ENCODE data around the gene ADGRG1. TPM values are rescaled to one million over a fixed set of nuclear protein-coding genes. Genes with fewer than 3 reads are reported as not detected.

Gene ADGRG1
- total and polyA plus RNA-seq, 12 donors = 11.1 to 46.3 (median 19.0) TPM

GRCh38 chr16:57633383-57634064 is 5.1 kb downstream of the ADGRG1 start:
- 86 to 89% methylated on average over 11 of the region's 11 CpGs for WGBS, 2 donors
- H3K9me3 ChIP-seq = no peaks in the 10 kb centered on the region
- peak overlapping the region in 1 of 10 donors; percentile 25 for H3K4me3 ChIP-seq
- TF ChIP-seq CTCF (IDR thresholded peaks at IDR 0.05) = no peak
- H3K36me3 ChIP-seq = no peaks in the 10 kb centered on the region
- peaks cover 0 to 20% (median 0%) of the 10 kb centered on the region in 7 donors for H3K27me3 ChIP-seq
- peak overlapping the region in 9 of 10 donors; percentile 39 to 92 (median 84) for H3K27ac ChIP-seq
- peaks cover 19 to 79% (median 73%) of the 10 kb centered on the region in 9 donors for H3K4me1 ChIP-seq
- DNase-seq (no peak), ATAC-seq (no peak)
- intact Hi-C loops (cut with DNase I) = no loop called here

- no peaks in the 10 kb centered on the region for H3K9me3 ChIP-seq
- no peak overlapping the region for H3K4me3 ChIP-seq
- H3K27me3 ChIP-seq = peaks cover 0 to 16% (median 0%) of the 10 kb centered on the region in 7 donors
- ATAC-seq = no peak
- no peak for TF ChIP-seq CTCF (IDR thresholded peaks at IDR 0.05)
- peaks cover 21 to 84% (median 78%) of the 10 kb centered on the region in 9 donors for H3K4me1 ChIP-seq
- no peak for DNase-seq
- intact Hi-C loops (cut with DNase I) = no loop called here
- 67 to 75% methylated on average over 4 of the region's 4 CpGs for WGBS, 2 donors
- H3K36me3 ChIP-seq = no peaks in the 10 kb centered on the region
- peak overlapping the region in 9 of 10 donors; percentile 39 to 92 (median 84) for H3K27ac ChIP-seq
Measured at GRCh38 chr16:57634171-57634570, 5.7 kb downstream of the ADGRG1 start.

GRCh38 chr16:57635266-57636097 is 7.1 kb downstream of the ADGRG1 start:
- no peaks in the 10 kb centered on the region for H3K36me3 ChIP-seq
- peak overlapping the region; percentile 72 to 92 (median 85) for H3K27ac ChIP-seq
- intact Hi-C loops (cut with DNase I) = no loop called here
- 66 to 69% methylated on average over 16 of the region's 16 CpGs for WGBS, 2 donors
- no peaks in the 10 kb centered on the region for H3K9me3 ChIP-seq
- ATAC-seq (no peak), DNase-seq (no peak)
- peaks cover 23 to 98% (median 78%) of the 10 kb centered on the region in 9 donors for H3K4me1 ChIP-seq
- peaks cover 0 to 11% (median 0%) of the 10 kb centered on the region in 7 donors for H3K27me3 ChIP-seq
- H3K4me3 ChIP-seq = peak overlapping the region in 1 of 10 donors; percentile 5
- TF ChIP-seq CTCF (IDR thresholded peaks at IDR 0.05) = no peak

GRCh38 chr16:57636184-57636583 is 7.8 kb downstream of the ADGRG1 start:
- peaks cover 0 to 11% (median 0%) of the 10 kb centered on the region in 7 donors for H3K27me3 ChIP-seq
- peak overlapping the region; percentile 72 to 92 (median 85) for H3K27ac ChIP-seq
- ATAC-seq (no peak), DNase-seq (no peak)
- no peaks in the 10 kb centered on the region for H3K36me3 ChIP-seq
- TF ChIP-seq CTCF (IDR thresholded peaks at IDR 0.05) = no peak
- intact Hi-C loops (cut with DNase I) = no loop called here
- H3K9me3 ChIP-seq = no peaks in the 10 kb centered on the region
- peak overlapping the region in 1 of 10 donors; percentile 33 for H3K4me3 ChIP-seq
- WGBS, 2 donors = 72 to 83% methylated on average over 5 of the region's 5 CpGs
- peaks cover 23 to 100% (median 83%) of the 10 kb centered on the region in 9 donors for H3K4me1 ChIP-seq
